Measurements from ENCODE around the gene RNF32. TPM values are rescaled to one million over a fixed set of nuclear protein-coding genes. Genes with fewer than 3 reads are reported as not detected.

RNF32 gene
- polyA plus RNA-seq, 3 donors, result 0.03 to 0.13 TPM; not detected in 1

DNA sequence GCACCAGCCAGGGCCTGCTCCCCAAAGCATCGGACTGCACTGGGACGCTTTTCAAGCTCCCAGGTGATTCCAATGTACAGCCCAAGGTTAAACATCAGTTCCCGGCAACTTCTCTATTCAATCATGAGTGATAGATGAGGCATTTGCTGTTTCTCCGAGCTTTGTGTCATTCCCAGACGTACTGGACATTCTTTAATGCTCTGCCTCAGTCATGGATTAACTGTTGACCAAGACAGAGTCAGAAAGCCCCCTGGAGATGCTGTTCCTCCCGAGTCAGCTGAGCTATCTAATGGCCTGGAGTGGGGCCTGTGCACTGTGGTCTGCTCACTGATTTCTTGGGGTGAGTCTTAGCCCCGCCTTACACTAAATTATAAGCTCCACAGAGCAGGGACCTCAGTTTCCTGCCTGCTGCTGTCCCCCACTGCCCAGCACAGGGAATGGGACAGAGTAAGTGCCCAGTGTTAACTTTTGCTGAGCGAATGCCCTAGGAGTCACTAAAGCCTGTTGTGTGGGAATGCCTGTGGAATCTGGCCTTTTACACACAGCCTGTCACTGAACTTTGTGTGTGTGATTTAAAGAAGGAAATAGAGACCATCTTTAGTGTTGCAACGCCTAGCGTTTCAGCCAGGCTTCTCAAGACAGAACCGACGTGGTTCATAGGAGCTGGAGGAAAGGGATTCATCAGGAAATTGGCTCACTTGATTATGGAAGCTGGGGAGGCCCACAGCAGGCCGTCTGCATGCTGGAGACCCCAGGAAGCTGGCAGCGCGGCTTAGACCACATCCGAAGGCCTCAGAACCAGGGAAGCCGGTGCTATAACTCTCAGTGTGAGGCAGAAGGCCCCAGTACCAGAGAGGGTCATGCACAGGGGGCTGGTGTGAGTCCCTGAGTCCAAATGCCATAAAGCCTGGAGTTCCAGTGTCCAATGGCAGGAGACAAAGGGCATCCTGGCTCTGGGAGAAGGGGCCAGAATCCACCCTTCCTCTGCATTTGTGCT, 29.3 kb upstream of the RNF32 start:
- no peak overlapping the region for H3K4me2 ChIP-seq (replicated peaks; ENCODE audit: extremely low read depth, low read length, poor library complexity, severe bottlenecking)
- H3K4me3 ChIP-seq (replicated peaks in 1 of 3; ENCODE audit: low read depth in 2 of 3, low read length in 3 of 3), result no peak overlapping the region
- no peak overlapping the region for H3K27ac ChIP-seq (ENCODE audit: low read depth in 1 of 2, low read length in 2 of 2)
- Mint-ChIP-seq H3K36me3 (no peaks in the 10 kb centered on the region), H3K4me1 (peaks cover 5% of the 10 kb centered on the region), H3K27ac (no peak overlapping the region), H3K9me3 (peaks cover 0 to 7% (median 2%) of the 10 kb centered on the region in 7 donors), H3K27me3 (ENCODE audit: low read depth in 3 of 3) (peaks cover 46 to 82% (median 50%) of the 10 kb centered on the region in 3 donors), H3K4me3 (no peak overlapping the region)
- H4K20me1 ChIP-seq (ENCODE audit: insufficient read depth, low read length), result no peaks in the 10 kb centered on the region
- no peak overlapping the region for H3K9ac ChIP-seq (ENCODE audit: insufficient read depth, low read length, poor library complexity, severe bottlenecking)
- peaks cover 4 to 5% of the 10 kb centered on the region in 2 donors for H3K4me1 ChIP-seq (ENCODE audit: control insufficient read depth in 1 of 2, insufficient read depth in 2 of 2, low read length in 2 of 2)
- peaks cover 0 to 3% of the 10 kb centered on the region in 2 donors for H3K9me3 ChIP-seq (replicated peaks in 1 of 2; ENCODE audit: control insufficient read depth in 1 of 2, insufficient read depth in 1 of 2, low read length in 2 of 2)
- H3K27me3 ChIP-seq (ENCODE audit: control insufficient read depth in 2 of 2, insufficient read depth in 2 of 2, low read length in 2 of 2), result peaks cover 8 to 56% of the 10 kb centered on the region in 2 donors
- no peak overlapping the region for H2AFZ ChIP-seq (ENCODE audit: insufficient read depth, low read depth, low read length, poor library complexity, severe bottlenecking)
- intact Hi-C loops (cut with micrococcal nuclease), result no loop called here
- H3K79me2 ChIP-seq (ENCODE audit: insufficient read depth, low read length), result no peaks in the 10 kb centered on the region
- WGBS (ENCODE audit: insufficient coverage), result 65% methylated on average over 11 of the region's 17 CpGs
- DNase-seq, result no peak
- no peak for TF ChIP-seq CTCF (IDR thresholded peaks at IDR 0.05)
- H3K36me3 ChIP-seq (replicated peaks in 1 of 2; ENCODE audit: control insufficient read depth in 1 of 2, insufficient read depth in 2 of 2, low read length in 2 of 2), result no peaks in the 10 kb centered on the region

DNA sequence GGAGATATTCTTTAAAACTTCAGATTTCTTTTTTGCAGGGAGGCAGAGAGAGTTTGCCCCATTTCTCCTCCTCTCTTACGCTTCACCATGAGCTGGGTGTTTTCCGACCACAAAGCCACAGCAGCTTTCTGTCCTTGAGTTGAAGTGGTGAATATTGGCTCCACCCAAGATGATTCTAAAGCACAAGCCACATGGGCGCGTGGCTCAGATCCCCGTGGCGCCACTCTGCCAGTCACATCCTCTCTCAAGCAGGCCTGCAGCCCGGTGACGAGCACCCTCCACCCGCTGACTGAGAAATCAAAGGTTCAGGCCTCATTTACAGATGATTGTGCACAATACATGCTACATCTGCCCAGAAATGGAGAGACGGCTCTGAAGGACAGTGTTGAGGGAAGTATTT, 27.6 kb upstream of the RNF32 start:
- Histone ChIP-seq H3K79me2 (ENCODE audit: insufficient read depth, low read length) (no peaks in the 10 kb centered on the region), H3K4me1 (ENCODE audit: control insufficient read depth in 1 of 2, insufficient read depth in 2 of 2, low read length in 2 of 2) (no peaks in the 10 kb centered on the region), H3K4me2 (replicated peaks; ENCODE audit: extremely low read depth, low read length, poor library complexity, severe bottlenecking) (no peak overlapping the region), H3K36me3 (replicated peaks in 1 of 2; ENCODE audit: control insufficient read depth in 1 of 2, insufficient read depth in 2 of 2, low read length in 2 of 2) (no peaks in the 10 kb centered on the region), H3K4me3 (replicated peaks in 1 of 3; ENCODE audit: low read depth in 2 of 3, low read length in 3 of 3) (no peak overlapping the region), H3K9ac (ENCODE audit: insufficient read depth, low read length, poor library complexity, severe bottlenecking) (no peak overlapping the region), H3K27me3 (ENCODE audit: control insufficient read depth in 2 of 2, insufficient read depth in 2 of 2, low read length in 2 of 2) (peaks cover 17 to 62% of the 10 kb centered on the region in 2 donors), H3K27ac (ENCODE audit: low read depth in 1 of 2, low read length in 2 of 2) (no peak overlapping the region), H2AFZ (ENCODE audit: insufficient read depth, low read depth, low read length, poor library complexity, severe bottlenecking) (no peak overlapping the region), H4K20me1 (ENCODE audit: insufficient read depth, low read length) (no peaks in the 10 kb centered on the region), H3K9me3 (replicated peaks in 1 of 2; ENCODE audit: control insufficient read depth in 1 of 2, insufficient read depth in 1 of 2, low read length in 2 of 2) (peaks cover 0 to 11% of the 10 kb centered on the region in 2 donors)
- intact Hi-C loops (cut with micrococcal nuclease), result no loop called here
- DNase-seq, result no peak
- Mint-ChIP-seq H3K4me3 (no peak overlapping the region), H3K4me1 (peaks cover 7% of the 10 kb centered on the region), H3K36me3 (no peaks in the 10 kb centered on the region), H3K27me3 (ENCODE audit: low read depth in 3 of 3) (peaks cover 59 to 83% (median 61%) of the 10 kb centered on the region in 3 donors), H3K9me3 (peaks cover 0 to 9% (median 3%) of the 10 kb centered on the region in 7 donors), H3K27ac (no peak overlapping the region)
- no peak for TF ChIP-seq CTCF (IDR thresholded peaks at IDR 0.05)
- 67% methylated on average over 8 of the region's 10 CpGs for WGBS (ENCODE audit: insufficient coverage)
